ENCODE results near the gene GRIP2. TPM values are rescaled to one million over a fixed set of nuclear protein-coding genes. Genes with fewer than 3 reads are reported as not detected.

The GRIP2 gene
- total and polyA plus RNA-seq, 2 of the 4 experiments (the other 2 are of a cell fraction): 0.05 TPM; not detected in 1

DNA sequence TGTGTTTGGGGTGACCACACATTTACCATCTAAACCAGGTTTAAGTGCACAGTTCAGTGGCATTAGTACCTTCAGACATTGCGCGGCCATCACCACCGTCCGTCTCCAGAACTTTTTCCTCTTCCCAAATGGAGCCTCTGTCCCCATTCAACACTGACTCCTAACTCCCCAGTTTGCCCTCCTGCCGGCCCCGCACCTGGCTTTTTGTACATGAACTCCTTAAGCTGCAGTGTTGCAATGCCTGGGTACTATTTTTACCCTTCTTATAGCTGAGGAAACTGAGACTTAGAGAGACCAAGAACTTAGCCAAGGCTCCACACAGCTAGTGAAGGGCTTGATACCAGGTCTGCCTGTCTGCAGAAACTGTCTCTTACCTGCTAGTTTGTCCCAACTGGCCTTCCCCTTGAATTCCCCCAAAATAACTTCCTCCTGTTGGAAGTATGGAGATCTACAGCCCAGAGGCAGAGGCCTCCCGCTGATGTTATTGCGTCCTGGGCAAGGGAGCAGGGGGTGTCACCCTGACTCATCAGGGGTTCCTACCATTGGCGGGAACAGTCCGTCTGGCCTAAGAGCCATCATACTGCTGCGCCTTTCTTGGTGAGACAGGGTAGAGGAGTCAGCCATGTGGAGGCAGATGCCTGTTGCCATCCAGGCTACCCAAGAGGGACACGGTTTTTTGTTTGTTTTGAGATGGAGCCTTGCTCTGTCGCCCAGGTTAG, 65.6 kb downstream of the GRIP2 start:
- dilution Hi-C loops (cut with HindIII; ENCODE audit: low sequenced_read_pairs, unreplicated experiment): no loop called here
- H3K36me3 ChIP-seq (ENCODE audit: control insufficient read depth, insufficient read depth, low read length): peaks cover 56% of the 10 kb centered on the region
- H3K27ac ChIP-seq (ENCODE audit: insufficient read depth, low read length): no peak overlapping the region

More for the DNA sequence above, 65.6 kb downstream of the GRIP2 start:
- CTCF ChIA-PET: no interaction called here
- DNase-seq (peak; percentile 16), ATAC-seq (ENCODE audit: low read depth) (no peak)
- no peak overlapping the region for H3K14ac ChIP-seq (replicated peaks; ENCODE audit: low read depth, low read length)
- H4K8ac ChIP-seq (ENCODE audit: low read depth in 2 of 2, low read length in 2 of 2): no peak overlapping the region
- H3K27me3 ChIP-seq (ENCODE audit: control insufficient read depth, insufficient read depth, low read length): no peaks in the 10 kb centered on the region
- POLR2A ChIA-PET (ENCODE audit: unreplicated experiment): no interaction called here
- intact Hi-C loops (cut with micrococcal nuclease) (no loop called here), in situ Hi-C loops (cut with MboI; ENCODE audit: low sequenced_read_pairs) (no loop called here)
- H2AFZ ChIP-seq (replicated peaks; ENCODE audit: low read length, poor library complexity): no peak overlapping the region
- no peak overlapping the region for H3K4me2 ChIP-seq (ENCODE audit: low read depth, low read length)
- no peak overlapping the region for H2AK5ac ChIP-seq (ENCODE audit: low read depth, low read length)
- no peak overlapping the region for H3K4me3 ChIP-seq (ENCODE audit: insufficient read depth, low read depth, low read length)
- no TSS peak for BruUV-seq (replicated peaks)
- H3K9me3 ChIP-seq (ENCODE audit: control insufficient read depth, insufficient read depth, low read length): no peaks in the 10 kb centered on the region
- H4K91ac ChIP-seq (ENCODE audit: insufficient read depth, low read depth, low read length): no peak overlapping the region
- H3K4ac ChIP-seq (ENCODE audit: low read depth, low read length): no peak overlapping the region
- TF ChIP-seq, protein P1, sequence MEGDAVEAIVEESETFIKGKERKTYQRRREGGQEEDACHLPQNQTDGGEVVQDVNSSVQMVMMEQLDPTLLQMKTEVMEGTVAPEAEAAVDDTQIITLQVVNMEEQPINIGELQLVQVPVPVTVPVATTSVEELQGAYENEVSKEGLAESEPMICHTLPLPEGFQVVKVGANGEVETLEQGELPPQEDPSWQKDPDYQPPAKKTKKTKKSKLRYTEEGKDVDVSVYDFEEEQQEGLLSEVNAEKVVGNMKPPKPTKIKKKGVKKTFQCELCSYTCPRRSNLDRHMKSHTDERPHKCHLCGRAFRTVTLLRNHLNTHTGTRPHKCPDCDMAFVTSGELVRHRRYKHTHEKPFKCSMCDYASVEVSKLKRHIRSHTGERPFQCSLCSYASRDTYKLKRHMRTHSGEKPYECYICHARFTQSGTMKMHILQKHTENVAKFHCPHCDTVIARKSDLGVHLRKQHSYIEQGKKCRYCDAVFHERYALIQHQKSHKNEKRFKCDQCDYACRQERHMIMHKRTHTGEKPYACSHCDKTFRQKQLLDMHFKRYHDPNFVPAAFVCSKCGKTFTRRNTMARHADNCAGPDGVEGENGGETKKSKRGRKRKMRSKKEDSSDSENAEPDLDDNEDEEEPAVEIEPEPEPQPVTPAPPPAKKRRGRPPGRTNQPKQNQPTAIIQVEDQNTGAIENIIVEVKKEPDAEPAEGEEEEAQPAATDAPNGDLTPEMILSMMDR (conservative IDR thresholded peaks at IDR 0.05; ENCODE audit: low read depth, low read length): no peak
- TF ChIP-seq BHLHE40 (IDR thresholded peaks at IDR 0.05; ENCODE audit: low read depth, low read length) (no peak), SMC3 (IDR thresholded peaks at IDR 0.05; ENCODE audit: low read depth, low read length) (no peak)
- H3K9me1 ChIP-seq (ENCODE audit: insufficient read depth, low read length): peaks cover 26% of the 10 kb centered on the region
- H2BK5ac ChIP-seq (ENCODE audit: low read depth, low read length, poor library complexity, severe bottlenecking): no peak overlapping the region
- H3K56ac ChIP-seq (ENCODE audit: extremely low read depth, insufficient read depth, low read length): no peak overlapping the region
- H2BK20ac ChIP-seq (ENCODE audit: low read depth, low read length): no peak overlapping the region
- 95% methylated on average over 10 of the region's 13 CpGs; no CpG with 5 or more reads in 1 of the 2 experiments for WGBS, 2 experiments (ENCODE audit: extremely low coverage in 2 of 2, insufficient read length in 1 of 2)
- H3K18ac ChIP-seq (ENCODE audit: low read depth, low read length): no peak overlapping the region
- H3K23ac ChIP-seq (ENCODE audit: low read depth, low read length): no peak overlapping the region
- H4K5ac ChIP-seq (ENCODE audit: low read depth, low read length): no peak overlapping the region
- no peak overlapping the region for H2BK120ac ChIP-seq (ENCODE audit: low read depth, low read length)
- H3K4me1 ChIP-seq (ENCODE audit: control insufficient read depth, insufficient read depth, low read length): peaks cover 15% of the 10 kb centered on the region
- no peaks in the 10 kb centered on the region for H4K20me1 ChIP-seq (ENCODE audit: insufficient read depth, low read length)
- peaks cover 0 to 11% of the 10 kb centered on the region in 2 experiments; a peak in 1 of 4 replicates for H3K79me1 ChIP-seq (ENCODE audit: low read depth in 1 of 2, low read length in 2 of 2)
- no peak overlapping the region for H2BK15ac ChIP-seq (ENCODE audit: low read depth, low read length)
- H2AK9ac ChIP-seq (replicated peaks; ENCODE audit: low read depth, low read length, poor library complexity): no peak overlapping the region
- no peak overlapping the region for H3K9ac ChIP-seq (ENCODE audit: low read depth, low read length)

Data from IMR-90 (cell line).